Activated CD4-positive, alpha-beta T cell treated with anti-CD3 and anti-CD28 coated beads for 4 hours (primary cell): Measurements from ENCODE around the gene PHF10.
A peak's percentile ranks its signal among the peaks of the same experiment; 100 is the strongest.
"Not testable (repeated sequence)": the region's sequence is repeated elsewhere in the genome, so short reads cannot be mapped to it uniquely, and the experiment has no call there.

Source experiments
- DNase-seq, 2 donors: peaks; one replicate each; pipeline ENCODE4 v3.0.0-alpha.2; 2020

The PHF10 gene

GRCh38 chr6:169724494-169725124 lies at the start of gene PHF10:
TSS of gene PHF10 (minus strand) at chr6:169724500. CDS start at chr6:169723931, 569 bp downstream.
- DNase-seq = peak; percentile 67 to 74

- DNase-seq = no peak
Measured at GRCh38 chr6:169766921-169767736, 42.8 kb upstream of the PHF10 start.

GRCh38 chr6:169766232-169766631 lies 41.9 kb upstream of the PHF10 start:
- no peak for DNase-seq

GRCh38 chr6:169765789-169766188 lies 41.5 kb upstream of the PHF10 start:
- not testable (repeated sequence) for DNase-seq

GRCh38 chr6:169763881-169764280 lies 39.6 kb upstream of the PHF10 start:
- DNase-seq = no peak

GRCh38 chr6:169763308-169763707 lies 39.0 kb upstream of the PHF10 start:
- DNase-seq = no peak

- no peak for DNase-seq
Measured at GRCh38 chr6:169755162-169755561, 30.9 kb upstream of the PHF10 start.

- DNase-seq = no peak
Measured at GRCh38 chr6:169752074-169752623, 27.8 kb upstream of the PHF10 start.

- peak; percentile 89 to 91 for DNase-seq
Measured at GRCh38 chr6:169751242-169752073, 27.2 kb upstream of the PHF10 start, which contains the start of the genes DYNLT2 and ERMARD. TSS of gene DYNLT2 (minus strand) at chr6:169751572. CDS start at chr6:169751458, 114 bp downstream. TSS of gene ERMARD (plus strand) at chr6:169751622. CDS start at chr6:169751658, 36 bp downstream.

GRCh38 chr6:169746556-169746955 lies 22.3 kb upstream of the PHF10 start:
- no peak for DNase-seq

GRCh38 chr6:169745405-169745804 lies 21.1 kb upstream of the PHF10 start:
- no peak for DNase-seq

GRCh38 chr6:169741344-169741743 lies 17.0 kb upstream of the PHF10 start:
- DNase-seq = no peak

- DNase-seq = no peak
Measured at GRCh38 chr6:169738976-169739529, 14.8 kb upstream of the PHF10 start.

GRCh38 chr6:169738204-169738975 lies 14.1 kb upstream of the PHF10 start:
- DNase-seq = no peak

- no peak for DNase-seq
Measured at GRCh38 chr6:169729961-169730360, 5.7 kb upstream of the PHF10 start.

GRCh38 chr6:169726963-169727362 lies 2.7 kb upstream of the PHF10 start:
- DNase-seq = no peak

GRCh38 chr6:169726049-169726400 lies 1.7 kb upstream of the PHF10 start:
- DNase-seq = no peak

GRCh38 chr6:169725125-169726048 lies 1.1 kb upstream of the PHF10 start:
- DNase-seq = peak in 1 of 2 donors; percentile 4

GRCh38 chr6:169723991-169724493 lies 258 bp downstream of the PHF10 start:
- peak; percentile 31 to 34 for DNase-seq

- peak; percentile 62 to 71 for DNase-seq
Measured at GRCh38 chr6:169723200-169723909, 945 bp downstream of the PHF10 start.
